H9 (cell line): ENCODE data around the gene NR3C2. TPM values are rescaled to one million over a fixed set of nuclear protein-coding genes. Genes with fewer than 3 reads are reported as not detected.
A peak's percentile ranks its signal among the peaks of the same experiment; 100 is the strongest.

Source experiments
- DNase-seq: peaks from one replicate; pipeline ENCODE4 v3.0.0-alpha.2; 2017
- H2AFZ ChIP-seq: one replicate; pipeline ENCODE4 v1.6.1; 2013; ENCODE audit warnings: mild to moderate bottlenecking, low read length, control low read depth, moderate library complexity
- H2AK5ac ChIP-seq: 2 replicates; pipeline ENCODE4 v1.6.1; 2013; ENCODE audit warnings: low read length, control low read depth, mixed read lengths; ENCODE audit not compliant: insufficient read length
- H2BK120ac ChIP-seq: one replicate; pipeline ENCODE4 v1.6.1; 2013; ENCODE audit warnings: low read depth, mild to moderate bottlenecking, low read length, control low read depth, inconsistent platforms; ENCODE audit not compliant: poor library complexity, severe bottlenecking
- H2BK12ac ChIP-seq: 2 replicates; pipeline ENCODE4 v1.6.1; 2013; ENCODE audit warnings: low read length, control low read depth, mixed read lengths, low read depth; ENCODE audit not compliant: insufficient read length
- H2BK15ac ChIP-seq: 2 replicates; pipeline ENCODE4 v1.6.1; 2013; ENCODE audit warnings: low read depth, low read length, control low read depth
- H2BK20ac ChIP-seq: one replicate; pipeline ENCODE4 v1.6.1; 2013; ENCODE audit warnings: low read depth, mild to moderate bottlenecking, low read length, control low read depth, inconsistent platforms; ENCODE audit not compliant: poor library complexity, severe bottlenecking
- H2BK5ac ChIP-seq: 2 replicates; pipeline ENCODE4 v1.6.1; 2013; ENCODE audit warnings: low read length, control low read depth, mixed read lengths; ENCODE audit not compliant: insufficient read length
- H3K14ac ChIP-seq: 2 replicates; pipeline ENCODE4 v1.6.1; 2013; ENCODE audit warnings: low read length, control low read depth; ENCODE audit not compliant: insufficient read depth
- H3K18ac ChIP-seq: 2 replicates; pipeline ENCODE4 v1.6.1; 2013; ENCODE audit warnings: low read depth, mild to moderate bottlenecking, mixed read lengths, low read length, control low read depth; ENCODE audit not compliant: insufficient read length
- H3K23ac ChIP-seq: 2 replicates; pipeline ENCODE4 v1.6.1; 2013; ENCODE audit warnings: low read length, control low read depth, mixed read lengths, low read depth; ENCODE audit not compliant: insufficient read length
- H3K23me2 ChIP-seq: 2 replicates; pipeline ENCODE4 v1.6.1; 2013; ENCODE audit warnings: low read depth, mild to moderate bottlenecking, mixed read lengths, low read length, control low read depth; ENCODE audit not compliant: insufficient read length, poor library complexity, severe bottlenecking
- H3K27ac ChIP-seq: 2 replicates; pipeline ENCODE4 v1.5.1; 2013; ENCODE audit warnings: low read length, control low read depth, mixed read lengths, low read depth; ENCODE audit not compliant: insufficient read length
- H3K27me3 ChIP-seq: 2 replicates; pipeline ENCODE4 v1.6.1; 2013; ENCODE audit warnings: low read length, control low read depth, inconsistent platforms; ENCODE audit not compliant: insufficient read depth
- H3K4ac ChIP-seq: 2 replicates; pipeline ENCODE4 v1.6.1; 2013; ENCODE audit warnings: low read depth, mild to moderate bottlenecking, control low read depth, inconsistent platforms, low read length, moderate library complexity
- H3K4me1 ChIP-seq: 2 replicates; pipeline ENCODE4 v1.6.1; 2013; ENCODE audit warnings: low read length, control low read depth, inconsistent platforms; ENCODE audit not compliant: insufficient read depth
- H3K4me2 ChIP-seq: 2 replicates; pipeline ENCODE4 v1.6.1; 2013; ENCODE audit warnings: low read length, control low read depth, mixed read lengths; ENCODE audit not compliant: insufficient read length, insufficient read depth
- H3K56ac ChIP-seq: 2 replicates; pipeline ENCODE4 v1.6.1; 2013; ENCODE audit warnings: low read depth, mild to moderate bottlenecking, mixed read lengths, low read length, control low read depth; ENCODE audit not compliant: insufficient read length
- H3K79me1 ChIP-seq: 2 replicates; pipeline ENCODE4 v1.6.1; 2013; ENCODE audit warnings: low read depth, mild to moderate bottlenecking, moderate library complexity, low read length, control low read depth, inconsistent platforms; ENCODE audit not compliant: insufficient read depth, poor library complexity, severe bottlenecking
- H3K79me2 ChIP-seq: 2 replicates; pipeline ENCODE4 v1.6.1; 2013; ENCODE audit warnings: low read length, control low read depth, inconsistent platforms; ENCODE audit not compliant: insufficient read depth
- H3K9ac ChIP-seq: 2 replicates; pipeline ENCODE4 v1.6.1; 2013; ENCODE audit warnings: low read length, control low read depth, mixed read lengths; ENCODE audit not compliant: insufficient read length; ENCODE audit errors: extremely low read depth
- H3K9me3 ChIP-seq: one replicate; pipeline ENCODE4 v1.6.1; 2013; ENCODE audit warnings: low read depth, low read length, inconsistent platforms; ENCODE audit not compliant: control insufficient read depth
- H3T11ph ChIP-seq: one replicate; pipeline ENCODE4 v1.6.1; 2013; ENCODE audit warnings: mild to moderate bottlenecking, low read length, control low read depth, inconsistent platforms
- H4K20me1 ChIP-seq: one replicate; pipeline ENCODE4 v1.6.1; 2013; ENCODE audit not compliant: control insufficient read depth, insufficient read length, insufficient read depth
- H4K5ac ChIP-seq: 2 replicates; pipeline ENCODE4 v1.6.1; 2013; ENCODE audit warnings: low read depth, mild to moderate bottlenecking, mixed read lengths, low read length, control low read depth; ENCODE audit not compliant: insufficient read length
- H4K8ac ChIP-seq: replicated peaks from 2 replicates; pipeline ENCODE4 v1.6.1; 2013; ENCODE audit warnings: low read length, control low read depth, mixed read lengths, low read depth; ENCODE audit not compliant: insufficient read length
- H4K91ac ChIP-seq: 2 replicates; pipeline ENCODE4 v1.6.1; 2013; ENCODE audit warnings: low read depth, mild to moderate bottlenecking, moderate library complexity, mixed read lengths, low read length, control low read depth; ENCODE audit not compliant: insufficient read length
- H3K27ac Mint-ChIP-seq, 3 experiments: 2 replicates in 2 of 3; 3 replicates in 1 of 3; pipeline ENCODE4 v1.8.0; 2020 to 2021; ENCODE audit warnings: mixed read lengths in 3 of 3, mild to moderate bottlenecking in 1 of 3, moderate library complexity in 1 of 3
- H3K27me3 Mint-ChIP-seq: 2 replicates; pipeline ENCODE4 v1.8.0; 2021; ENCODE audit warnings: low read depth, mild to moderate bottlenecking, moderate library complexity, mixed read lengths
- H3K36me3 Mint-ChIP-seq, 3 experiments: 2 replicates in 2 of 3; 3 replicates in 1 of 3; pipeline ENCODE4 v1.8.0; 2020 to 2021; ENCODE audit warnings: low read depth in 3 of 3, mixed read lengths in 3 of 3; ENCODE audit not compliant: insufficient read depth in 1 of 3
- H3K4me1 Mint-ChIP-seq, 2 experiments: 2 replicates each; pipeline ENCODE4 v1.8.0; 2020; ENCODE audit warnings: mixed read lengths in 2 of 2
- H3K4me3 Mint-ChIP-seq, 2 experiments: 2 replicates in 1 of 2; 3 replicates in 1 of 2; pipeline ENCODE4 v1.8.0; 2020 to 2021; ENCODE audit warnings: mild to moderate bottlenecking in 2 of 2, mixed read lengths in 2 of 2, moderate library complexity in 1 of 2
- H3K9me3 Mint-ChIP-seq, 2 experiments: 2 replicates in 1 of 2; 3 replicates in 1 of 2; pipeline ENCODE4 v1.8.0; 2020; ENCODE audit warnings: mild to moderate bottlenecking in 2 of 2, mixed read lengths in 2 of 2, moderate library complexity in 1 of 2
- WGBS: extraction: QIAGEN DNeasy Blood & Tissue Kit; methylation state at CpG from one replicate; pipeline ENCODE4 v1.1.7; 2013; ENCODE audit warnings: missing lambda C conversion rate, low lambda C conversion rate, mixed read lengths; ENCODE audit not compliant: insufficient read length; ENCODE audit errors: extremely low coverage; 5-methylcytosine and 5-hydroxymethylcytosine counted together
- total RNA-seq: library from RNA; stranded (reverse); gene quantifications from 2 replicates; pipeline ENCODE4 v1.2.1, GENCODE V29; 2021
- TF ChIP-seq, protein P1 (sequence below): fragments of 200-600 bp; sonication (generic); conservative IDR thresholded peaks from 3 replicates; pipeline ENCODE4 v1.8.0; 2021; ENCODE audit warnings: antibody characterized with exemption, mild to moderate bottlenecking

NR3C2 gene
- total RNA-seq, 1 experiment from 2014 or later, result 1.4 TPM

DNA sequence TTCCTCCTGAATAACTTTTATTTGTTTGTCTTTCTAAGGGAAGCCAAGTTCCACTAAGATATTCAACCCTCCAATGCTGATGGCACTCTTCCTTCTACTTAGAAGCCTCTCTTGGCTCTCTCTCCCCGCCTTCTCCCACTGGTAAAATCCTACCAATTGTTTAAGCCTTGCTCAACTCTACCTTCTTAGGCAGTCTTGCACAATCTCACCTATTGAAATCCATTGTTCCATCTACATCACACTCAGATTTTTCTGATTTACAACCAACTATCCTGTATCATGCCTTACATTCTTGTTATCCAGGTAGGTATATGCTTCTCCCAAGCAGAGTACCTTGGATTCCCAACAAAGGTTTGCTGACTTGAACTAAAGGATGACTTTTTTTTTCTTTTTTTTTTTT is 69.1 kb downstream of the NR3C2 start:
- no peak overlapping the region for H3K27ac ChIP-seq
- Mint-ChIP-seq H3K27me3 (no peaks in the 10 kb centered on the region; the same call in 1 of the 2 replicates), H3K4me3 (no peak overlapping the region), H3K9me3 (no peaks in the 10 kb centered on the region), H3K27ac (peak overlapping the region in 1 of 3 experiments; percentile 19; a peak in 1 of 7 replicates), H3K4me1 (no peaks in the 10 kb centered on the region), H3K36me3 (no peaks in the 10 kb centered on the region)
- no peak overlapping the region for H2BK12ac ChIP-seq
- H3T11ph ChIP-seq, result no peak overlapping the region
- no peak overlapping the region for H2AFZ ChIP-seq
- no peak overlapping the region for H4K8ac ChIP-seq
- no peaks in the 10 kb centered on the region for H3K23me2 ChIP-seq
- no peak overlapping the region for H2AK5ac ChIP-seq
- H2BK20ac ChIP-seq, result no peak overlapping the region
- no peak overlapping the region for H3K14ac ChIP-seq
- no peaks in the 10 kb centered on the region for H3K4me1 ChIP-seq
- no peak overlapping the region for H4K5ac ChIP-seq
- H3K4me2 ChIP-seq, result no peak overlapping the region
- no peak overlapping the region for H3K18ac ChIP-seq
- no peak for DNase-seq
- TF ChIP-seq, protein P1, sequence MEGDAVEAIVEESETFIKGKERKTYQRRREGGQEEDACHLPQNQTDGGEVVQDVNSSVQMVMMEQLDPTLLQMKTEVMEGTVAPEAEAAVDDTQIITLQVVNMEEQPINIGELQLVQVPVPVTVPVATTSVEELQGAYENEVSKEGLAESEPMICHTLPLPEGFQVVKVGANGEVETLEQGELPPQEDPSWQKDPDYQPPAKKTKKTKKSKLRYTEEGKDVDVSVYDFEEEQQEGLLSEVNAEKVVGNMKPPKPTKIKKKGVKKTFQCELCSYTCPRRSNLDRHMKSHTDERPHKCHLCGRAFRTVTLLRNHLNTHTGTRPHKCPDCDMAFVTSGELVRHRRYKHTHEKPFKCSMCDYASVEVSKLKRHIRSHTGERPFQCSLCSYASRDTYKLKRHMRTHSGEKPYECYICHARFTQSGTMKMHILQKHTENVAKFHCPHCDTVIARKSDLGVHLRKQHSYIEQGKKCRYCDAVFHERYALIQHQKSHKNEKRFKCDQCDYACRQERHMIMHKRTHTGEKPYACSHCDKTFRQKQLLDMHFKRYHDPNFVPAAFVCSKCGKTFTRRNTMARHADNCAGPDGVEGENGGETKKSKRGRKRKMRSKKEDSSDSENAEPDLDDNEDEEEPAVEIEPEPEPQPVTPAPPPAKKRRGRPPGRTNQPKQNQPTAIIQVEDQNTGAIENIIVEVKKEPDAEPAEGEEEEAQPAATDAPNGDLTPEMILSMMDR, result no peak
- H3K79me2 ChIP-seq, result no peaks in the 10 kb centered on the region
- no peaks in the 10 kb centered on the region for H4K20me1 ChIP-seq
- H3K4ac ChIP-seq, result no peak overlapping the region
- H3K56ac ChIP-seq, result no peak overlapping the region
- H4K91ac ChIP-seq, result no peak overlapping the region
- no peak overlapping the region for H2BK5ac ChIP-seq
- H2BK120ac ChIP-seq, result no peak overlapping the region
- no peaks in the 10 kb centered on the region for H3K9me3 ChIP-seq
- WGBS, result no CpG with 5 or more reads among the region's 1 CpG
- no peak overlapping the region for H3K9ac ChIP-seq
- no peak overlapping the region for H3K23ac ChIP-seq
- H3K79me1 ChIP-seq, result no peaks in the 10 kb centered on the region
- H3K27me3 ChIP-seq, result no peaks in the 10 kb centered on the region
- H2BK15ac ChIP-seq, result no peak overlapping the region
